Muscle of leg (tissue), 11 donors: Measurements from ENCODE around the gene RAD51B. TPM values are rescaled to one million over a fixed set of nuclear protein-coding genes. Genes with fewer than 3 reads are reported as not detected.

Experiments
- DNase-seq: peaks from one replicate; pipeline ENCODE4 v3.0.0; 2013
- H3K27ac ChIP-seq: one replicate; pipeline ENCODE4 v1.5.1; 2013; ENCODE audit warnings: mild to moderate bottlenecking, low read length, control low read depth
- H3K27me3 ChIP-seq: one replicate; pipeline ENCODE4 v1.6.1; 2013; ENCODE audit warnings: low read length; ENCODE audit not compliant: control insufficient read depth, insufficient read depth
- H3K36me3 ChIP-seq: one replicate; pipeline ENCODE4 v1.6.1; 2013; ENCODE audit warnings: low read length; ENCODE audit not compliant: control insufficient read depth, insufficient read depth
- H3K4me1 ChIP-seq: one replicate; pipeline ENCODE4 v1.6.1; 2013; ENCODE audit warnings: low read length; ENCODE audit not compliant: control insufficient read depth, insufficient read depth
- H3K4me3 ChIP-seq: one replicate; pipeline ENCODE4 v1.5.1; 2013; ENCODE audit warnings: low read length, control low read depth
- H3K9me3 ChIP-seq: replicated peaks from 2 replicates; pipeline ENCODE4 v1.6.1; 2013; ENCODE audit warnings: low read depth, low read length; ENCODE audit not compliant: control insufficient read depth
- WGBS: methylation state at CpG from one replicate; pipeline ENCODE4 v1.1.5; 2013; ENCODE audit warnings: missing lambda C conversion rate; ENCODE audit not compliant: insufficient coverage; 5-methylcytosine and 5-hydroxymethylcytosine counted together
- polyA plus RNA-seq, 8 donors: library from polyadenylated mRNA; unstranded; fragments of 120-200 nt; gene quantifications; one replicate each; pipeline versions ENCODE4 v1.2.1 to v1.2.3, GENCODE V29; 2013; ENCODE audit warnings: inconsistent platforms in 1 of 8, low replicate concordance in 1 of 8; ENCODE audit not compliant: insufficient read length in 8 of 8, insufficient read depth in 1 of 8
- total RNA-seq: library from RNA; stranded (reverse); fragments of 120-200 nt; gene quantifications from one replicate; pipeline ENCODE4 v1.2.4, GENCODE V29; 2013

Gene RAD51B
- total and polyA plus RNA-seq, 9 donors: 6.0 to 16.5 (median 7.2) TPM

DNA sequence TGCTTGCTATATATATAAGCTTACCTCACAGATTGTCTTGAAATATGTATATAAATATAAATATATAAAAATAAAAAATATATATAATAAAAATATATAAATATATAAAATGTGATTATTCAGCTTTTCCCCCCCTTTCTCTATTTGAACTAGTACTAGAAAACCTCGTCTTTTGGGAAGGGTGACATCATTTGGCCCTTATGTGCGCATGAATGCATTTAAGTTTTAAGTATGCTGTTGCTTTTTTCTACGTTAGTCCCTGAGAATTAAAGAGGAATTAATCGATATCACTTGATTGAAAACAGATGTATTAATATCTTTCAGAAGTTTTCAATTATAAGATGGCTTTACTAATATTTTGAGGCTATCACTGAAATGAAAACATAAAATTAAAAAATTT, 69.9 kb downstream of the RAD51B start:
- Histone ChIP-seq H3K36me3 (no peaks in the 10 kb centered on the region), H3K27me3 (no peaks in the 10 kb centered on the region), H3K4me1 (peaks cover 2% of the 10 kb centered on the region), H3K4me3 (no peak overlapping the region), H3K9me3 (no peaks in the 10 kb centered on the region), H3K27ac (peak overlapping the region; percentile 25)
- peak; percentile 92 for DNase-seq
- no CpG with 5 or more reads among the region's 4 CpGs for WGBS

- no peaks in the 10 kb centered on the region for H3K9me3 ChIP-seq
- H3K4me3 ChIP-seq: no peak overlapping the region
- H3K27me3 ChIP-seq: no peaks in the 10 kb centered on the region
- WGBS: 69% methylated on average over 1 of the region's 1 CpG
- no peak overlapping the region for H3K27ac ChIP-seq
- no peak for DNase-seq
- H3K4me1 ChIP-seq: peaks cover 2% of the 10 kb centered on the region
- no peaks in the 10 kb centered on the region for H3K36me3 ChIP-seq
Observed at GRCh38 chr14:67892466-67893100, 73.0 kb downstream of the RAD51B start.

GRCh38 chr14:67900231-67900630, 80.7 kb downstream of the RAD51B start:
- H3K4me1 ChIP-seq: no peaks in the 10 kb centered on the region
- H3K9me3 ChIP-seq: peaks cover 8% of the 10 kb centered on the region
- no peaks in the 10 kb centered on the region for H3K36me3 ChIP-seq
- no peak overlapping the region for H3K4me3 ChIP-seq
- H3K27me3 ChIP-seq: no peaks in the 10 kb centered on the region
- WGBS: no CpG with 5 or more reads among the region's 1 CpG
- DNase-seq: peak; percentile 86
- no peak overlapping the region for H3K27ac ChIP-seq

GRCh38 chr14:67908052-67908754, 88.6 kb downstream of the RAD51B start:
- Histone ChIP-seq H3K9me3 (no peaks in the 10 kb centered on the region), H3K4me3 (no peak overlapping the region), H3K4me1 (peaks cover 7% of the 10 kb centered on the region), H3K36me3 (no peaks in the 10 kb centered on the region), H3K27me3 (no peaks in the 10 kb centered on the region), H3K27ac (peak overlapping the region; percentile 43)
- peak; percentile 65 for DNase-seq

GRCh38 chr14:67911562-67911961, 92.0 kb downstream of the RAD51B start:
- H3K4me1 ChIP-seq: peaks cover 7% of the 10 kb centered on the region
- peak; percentile 65 for DNase-seq
- H3K4me3 ChIP-seq: no peak overlapping the region
- peak overlapping the region; percentile 38 for H3K27ac ChIP-seq
- WGBS: no CpG with 5 or more reads among the region's 2 CpGs
- no peaks in the 10 kb centered on the region for H3K27me3 ChIP-seq
- no peaks in the 10 kb centered on the region for H3K36me3 ChIP-seq
- no peaks in the 10 kb centered on the region for H3K9me3 ChIP-seq

GRCh38 chr14:67916430-67916829, 96.9 kb downstream of the RAD51B start:
- Histone ChIP-seq H3K27me3 (no peaks in the 10 kb centered on the region), H3K36me3 (no peaks in the 10 kb centered on the region), H3K9me3 (no peaks in the 10 kb centered on the region), H3K27ac (no peak overlapping the region), H3K4me1 (no peaks in the 10 kb centered on the region), H3K4me3 (no peak overlapping the region)
- WGBS: 95% methylated on average over 3 of the region's 4 CpGs
- DNase-seq: no peak

DNA sequence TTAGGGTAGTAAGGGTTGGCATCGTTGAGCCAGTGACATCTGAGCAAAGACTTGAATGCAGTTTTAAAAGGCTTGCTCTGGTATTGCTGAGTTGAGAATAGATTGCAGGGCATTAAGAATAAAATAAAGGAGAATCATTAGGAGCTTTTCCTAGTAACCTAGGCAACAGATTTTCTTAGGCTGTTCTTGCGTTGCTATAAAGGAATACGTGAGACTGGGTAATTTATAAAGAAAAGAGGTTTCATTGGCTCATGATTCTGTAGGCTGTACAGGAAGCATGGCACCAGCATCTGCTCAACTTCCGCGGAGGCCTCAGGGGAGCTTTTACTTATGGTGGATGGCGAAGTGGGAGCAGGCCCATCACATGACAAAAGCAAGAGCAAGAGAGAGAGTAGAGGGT, 97.4 kb downstream of the RAD51B start:
- no peak overlapping the region for H3K27ac ChIP-seq
- no peak overlapping the region for H3K4me3 ChIP-seq
- no peaks in the 10 kb centered on the region for H3K9me3 ChIP-seq
- DNase-seq: no peak
- H3K4me1 ChIP-seq: no peaks in the 10 kb centered on the region
- H3K27me3 ChIP-seq: no peaks in the 10 kb centered on the region
- 81% methylated on average over 3 of the region's 6 CpGs for WGBS
- no peaks in the 10 kb centered on the region for H3K36me3 ChIP-seq

DNA sequence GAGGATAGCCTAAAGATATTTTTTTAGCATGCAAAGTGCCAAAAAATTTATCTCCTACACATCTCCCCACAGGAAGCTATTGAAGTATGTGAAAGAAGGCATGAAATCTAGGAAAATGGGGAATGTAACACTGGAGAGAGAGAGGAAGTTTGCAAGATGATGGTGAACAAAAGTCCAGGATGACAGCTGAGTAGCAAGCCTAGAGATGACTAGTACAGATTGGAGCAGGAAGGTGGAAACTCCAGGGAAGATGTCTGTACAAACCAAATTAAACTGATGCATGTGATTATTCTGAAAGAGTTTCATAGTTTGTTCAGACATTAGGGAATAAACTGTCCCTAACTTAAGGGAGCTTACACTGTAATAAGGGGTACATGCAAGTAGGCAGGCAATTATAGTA, 99.3 kb downstream of the RAD51B start:
- Histone ChIP-seq H3K36me3 (no peaks in the 10 kb centered on the region), H3K4me1 (no peaks in the 10 kb centered on the region), H3K27me3 (no peaks in the 10 kb centered on the region), H3K9me3 (no peaks in the 10 kb centered on the region), H3K27ac (peak overlapping the region; percentile 66), H3K4me3 (no peak overlapping the region)
- DNase-seq: no peak

DNA sequence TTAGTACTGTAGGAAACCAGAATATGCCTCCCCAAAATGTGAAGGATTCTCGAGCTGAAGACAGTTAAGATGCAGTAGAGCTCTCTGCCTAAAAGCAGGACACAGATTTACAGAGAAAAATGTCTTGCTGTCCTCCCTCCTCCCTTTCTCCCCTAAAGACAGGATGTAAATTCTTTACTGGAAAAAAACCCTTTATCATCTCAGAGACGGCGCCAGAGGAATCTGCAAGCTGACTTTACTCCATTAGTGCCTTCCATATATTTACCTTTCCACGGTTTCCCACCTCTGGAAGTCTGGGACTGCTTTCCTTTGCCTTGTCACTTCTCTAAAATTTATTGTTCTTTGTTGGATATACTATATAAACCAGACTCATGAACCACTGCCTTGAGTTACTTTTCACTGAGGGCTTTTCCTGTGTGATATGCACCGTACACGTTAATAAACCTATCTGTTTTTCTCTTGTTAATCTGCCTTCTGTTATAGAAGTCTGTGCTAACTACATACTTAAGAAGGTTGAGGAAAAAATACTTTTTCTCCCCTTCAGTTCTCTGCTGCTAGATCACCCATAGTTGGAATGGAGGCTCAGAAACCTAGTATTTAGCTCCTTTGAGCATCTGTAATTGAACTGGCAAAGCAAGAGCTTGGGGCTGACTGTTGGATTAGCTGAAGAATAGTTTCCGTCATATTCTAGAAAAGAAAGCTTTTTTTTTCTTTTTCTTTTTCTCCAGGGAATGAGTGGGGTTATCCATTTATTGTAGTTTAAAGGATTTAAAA, 99.9 kb downstream of the RAD51B start:
- Histone ChIP-seq H3K9me3 (no peaks in the 10 kb centered on the region), H3K4me1 (no peaks in the 10 kb centered on the region), H3K27ac (peak overlapping the region; percentile 66), H3K4me3 (no peak overlapping the region), H3K27me3 (no peaks in the 10 kb centered on the region), H3K36me3 (no peaks in the 10 kb centered on the region)
- peak; percentile 58 for DNase-seq
- WGBS: 0% methylated on average over 1 of the region's 7 CpGs

- H3K36me3 ChIP-seq: no peaks in the 10 kb centered on the region
- WGBS: 100% methylated on average over 1 of the region's 3 CpGs
- DNase-seq: no peak
- H3K27me3 ChIP-seq: no peaks in the 10 kb centered on the region
- H3K4me3 ChIP-seq: no peak overlapping the region
- H3K27ac ChIP-seq: no peak overlapping the region
- H3K9me3 ChIP-seq: peaks cover 28% of the 10 kb centered on the region
- no peaks in the 10 kb centered on the region for H3K4me1 ChIP-seq
Observed at GRCh38 chr14:67926821-67927220, 107.2 kb downstream of the RAD51B start.
